GM18499 (cell line): ENCODE results near the gene SLC22A3.
"Not testable (repeated sequence)": the region's sequence is repeated elsewhere in the genome, so short reads cannot be mapped to it uniquely, and the experiment has no call there.

Experiments used
- ATAC-seq: cut with Tn5 transposase; IDR thresholded peaks from one replicate; pipeline ENCODE4 v1.9.1; 2021; ENCODE audit warnings: moderate number of reproducible peaks; ENCODE audit not compliant: insufficient read depth, unreplicated experiment

Gene SLC22A3

GRCh38 chr6:160367798-160368547, 19.8 kb downstream of the SLC22A3 start:
- no peak for ATAC-seq

- no peak for ATAC-seq
Observed at GRCh38 chr6:160368670-160369069, 20.5 kb downstream of the SLC22A3 start.

GRCh38 chr6:160373601-160374000, 25.4 kb downstream of the SLC22A3 start:
- ATAC-seq: not testable (repeated sequence)

- no peak for ATAC-seq
Observed at GRCh38 chr6:160374836-160375560, 26.8 kb downstream of the SLC22A3 start.

- no peak for ATAC-seq
Observed at GRCh38 chr6:160375561-160375949, 27.4 kb downstream of the SLC22A3 start.

- ATAC-seq: no peak
Observed at GRCh38 chr6:160376445-160376844, 28.3 kb downstream of the SLC22A3 start.

GRCh38 chr6:160378218-160378617, 30.0 kb downstream of the SLC22A3 start:
- ATAC-seq: no peak

- ATAC-seq: no peak
Observed at GRCh38 chr6:160378882-160379281, 30.7 kb downstream of the SLC22A3 start.

- no peak for ATAC-seq
Observed at GRCh38 chr6:160379466-160379865, 31.3 kb downstream of the SLC22A3 start.

GRCh38 chr6:160382946-160383345, 34.8 kb downstream of the SLC22A3 start:
- no peak for ATAC-seq

- no peak for ATAC-seq
Observed at GRCh38 chr6:160386869-160387530, 38.8 kb downstream of the SLC22A3 start.

GRCh38 chr6:160387916-160388643, 39.9 kb downstream of the SLC22A3 start:
- no peak for ATAC-seq

- ATAC-seq: no peak
Observed at GRCh38 chr6:160388922-160389321, 40.7 kb downstream of the SLC22A3 start.

- no peak for ATAC-seq
Observed at GRCh38 chr6:160391419-160392116, 43.4 kb downstream of the SLC22A3 start.

GRCh38 chr6:160393442-160393841, 45.3 kb downstream of the SLC22A3 start:
- ATAC-seq: not testable (repeated sequence)

GRCh38 chr6:160393891-160394653, 45.9 kb downstream of the SLC22A3 start:
- no peak for ATAC-seq

GRCh38 chr6:160394654-160395035, 46.5 kb downstream of the SLC22A3 start:
- ATAC-seq: no peak

- ATAC-seq: no peak
Observed at GRCh38 chr6:160395187-160395586, 47.0 kb downstream of the SLC22A3 start.

- no peak for ATAC-seq
Observed at GRCh38 chr6:160396292-160396691, 48.1 kb downstream of the SLC22A3 start.
